Gastroesophageal sphincter (tissue), 4 donors: ENCODE data around the gene PSMA3. TPM values are rescaled to one million over a fixed set of nuclear protein-coding genes. Genes with fewer than 3 reads are reported as not detected.

Experiments
- ATAC-seq: fragments of 150-250 bp; one replicate; pipeline ENCODE4 v1.9.1; 2016; ENCODE audit warnings: mild to moderate bottlenecking, moderate library complexity
- H3K27ac ChIP-seq, 4 donors: fragments of 200-600 bp; sonication (generic) in 3 of 4; 1 replicate in 3 of 4; 2 replicates in 1 of 4; pipeline ENCODE4 v1.5.1; 2016 to 2019
- H3K27me3 ChIP-seq: fragments of 200-600 bp; sonication (generic); one replicate; pipeline ENCODE4 v1.5.1; 2019
- H3K36me3 ChIP-seq, 2 donors: fragments of 200-600 bp; sonication (generic); one replicate each; pipeline ENCODE4 v1.5.1; 2019; ENCODE audit warnings: control low read depth in 1 of 2
- H3K4me1 ChIP-seq, 3 donors: fragments of 200-600 bp; sonication (generic); 1 replicate in 2 of 3; 2 replicates in 1 of 3; pipeline ENCODE4 v1.5.1; 2016 to 2019; ENCODE audit warnings: control low read depth in 2 of 3
- H3K4me3 ChIP-seq, 2 donors: fragments of 200-600 bp; sonication (generic); one replicate each; pipeline ENCODE4 v1.5.1; 2019; ENCODE audit warnings: mild to moderate bottlenecking in 1 of 2, moderate library complexity in 1 of 2
- H3K9me3 ChIP-seq, 3 donors: fragments of 200-600 bp; sonication (generic); one replicate each; pipeline ENCODE4 v1.5.1; 2017 to 2019; ENCODE audit warnings: control low read depth in 2 of 3
- CTCF ChIP-seq, 4 experiments: fragments of 200-600 bp in 2 of 4; fragments of 450-650 bp in 2 of 4; sonication (generic) in 1 of 4; IDR thresholded peaks; one replicate each; pipeline ENCODE4 v1.5.1; 2017 to 2019; ENCODE audit warnings: antibody characterized with exemption in 4 of 4, mild to moderate bottlenecking in 2 of 4, moderate library complexity in 2 of 4
- EP300 ChIP-seq: sonication (generic); formaldehyde crosslinking; IDR thresholded peaks from one replicate; pipeline ENCODE4 v1.6.1; 2017; ENCODE audit warnings: antibody characterized with exemption, mild to moderate bottlenecking
- POLR2A ChIP-seq, 2 donors: fragments of 450-650 bp; IDR thresholded peaks; one replicate each; pipeline ENCODE4 v1.6.1; 2017; ENCODE audit warnings: antibody characterized with exemption in 2 of 2, mild to moderate bottlenecking in 2 of 2, moderate library complexity in 1 of 2
- POLR2AphosphoS5 ChIP-seq: sonication (generic); formaldehyde crosslinking; IDR thresholded peaks from one replicate; pipeline ENCODE4 v1.6.1; 2017; ENCODE audit warnings: antibody characterized with exemption
- WGBS, 2 donors: methylation state at CpG; one replicate each; pipeline ENCODE4 v1.1.5; 2018; ENCODE audit warnings: low coverage in 1 of 2; 5-methylcytosine and 5-hydroxymethylcytosine counted together
- small RNA-seq, 4 donors: library from RNA; depleted of rRNA; stranded (forward); fragments of <200 nt; gene quantifications; one replicate each; pipeline ENCODE3, GENCODE V24; 2016
- total RNA-seq, 4 donors: library from RNA; depleted of rRNA; stranded (reverse); fragments of >200 nt; gene quantifications; one replicate each; pipeline ENCODE4 v1.1.0, GENCODE V29; 2016

PSMA3 gene
- total RNA-seq, 4 donors from 2014 or later = 88.4 to 106 (median 96.7) TPM

DNA sequence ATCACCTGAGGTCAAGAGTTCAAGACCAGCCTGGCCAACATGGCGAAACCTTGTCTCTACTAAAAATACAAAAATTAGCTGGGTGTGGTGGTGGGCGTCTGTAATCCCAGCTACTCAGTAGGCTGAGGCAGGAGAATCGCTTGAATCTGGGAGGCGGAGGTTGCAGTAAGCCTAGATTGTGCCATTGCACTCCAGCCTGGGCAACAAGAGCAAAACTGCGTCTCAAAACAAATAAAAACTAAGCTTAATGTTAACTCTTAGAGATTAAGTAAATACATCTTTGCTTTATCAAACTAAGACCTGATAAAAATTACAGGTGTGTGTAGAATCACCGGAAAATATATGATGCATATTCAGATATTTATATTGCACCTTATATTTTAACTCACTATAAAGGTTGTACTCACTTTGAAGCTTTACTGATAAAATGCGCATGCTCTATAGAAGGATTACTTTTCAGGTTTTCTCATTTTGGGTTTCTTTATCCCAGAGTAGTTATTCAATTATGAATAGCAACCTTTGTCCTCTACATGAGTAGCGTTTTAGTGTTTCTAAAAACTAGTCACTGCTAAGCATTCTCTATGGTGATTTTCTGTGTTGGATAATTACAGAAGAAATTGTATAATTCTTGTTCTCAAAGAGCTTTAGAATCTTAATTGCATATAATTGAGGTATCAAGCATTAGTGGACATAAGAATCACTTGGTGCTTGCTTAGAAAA is 63.1 kb downstream of the PSMA3 start:
- 88 to 91% methylated on average over 6 to 7 of the region's 8 CpGs for WGBS, 2 donors
- Histone ChIP-seq H3K27ac (no peak overlapping the region), H3K9me3 (no peaks in the 10 kb centered on the region), H3K27me3 (no peaks in the 10 kb centered on the region), H3K4me1 (peaks cover 0 to under 1% (median 0%) of the 10 kb centered on the region in 3 donors), H3K36me3 (peaks cover 0 to 79% of the 10 kb centered on the region in 2 donors), H3K4me3 (no peak overlapping the region)
- TF ChIP-seq POLR2AphosphoS5 (no peak), CTCF (IDR thresholded peaks at IDR 0.05) (no peak), EP300 (no peak), POLR2A (IDR thresholded peaks at IDR 0.05) (no peak)
- no peak for ATAC-seq

DNA sequence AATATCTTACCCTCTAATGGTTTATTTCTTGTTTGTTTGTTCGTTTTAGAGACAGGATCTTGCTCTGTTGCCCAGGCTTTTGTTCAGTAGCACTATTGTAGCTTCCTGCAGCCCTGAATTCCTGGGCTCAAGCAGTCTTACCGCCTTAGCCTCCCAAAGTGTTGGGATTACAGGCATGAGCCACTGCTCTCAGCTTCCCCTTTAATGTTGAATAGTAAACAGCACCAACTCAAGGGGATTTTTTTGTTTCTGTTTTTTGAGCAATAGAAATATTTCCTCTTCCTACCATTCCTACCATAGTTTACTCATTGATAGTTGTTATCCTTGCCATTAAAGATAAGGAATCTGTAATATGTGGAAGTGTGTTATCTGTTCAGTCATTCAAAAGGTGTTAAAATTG is 64.4 kb downstream of the PSMA3 start:
- no peak for ATAC-seq
- Histone ChIP-seq H3K36me3 (peaks cover 0 to 78% of the 10 kb centered on the region in 2 donors), H3K4me3 (no peak overlapping the region), H3K27me3 (no peaks in the 10 kb centered on the region), H3K4me1 (no peaks in the 10 kb centered on the region), H3K9me3 (no peaks in the 10 kb centered on the region), H3K27ac (no peak overlapping the region)
- 77 to 100% methylated on average over 1 to 2 of the region's 2 CpGs for WGBS, 2 donors
- TF ChIP-seq CTCF (IDR thresholded peaks at IDR 0.05) = no peak
- no peak for TF ChIP-seq POLR2A (IDR thresholded peaks at IDR 0.05)
- TF ChIP-seq EP300 = no peak
- TF ChIP-seq POLR2AphosphoS5 = no peak

DNA sequence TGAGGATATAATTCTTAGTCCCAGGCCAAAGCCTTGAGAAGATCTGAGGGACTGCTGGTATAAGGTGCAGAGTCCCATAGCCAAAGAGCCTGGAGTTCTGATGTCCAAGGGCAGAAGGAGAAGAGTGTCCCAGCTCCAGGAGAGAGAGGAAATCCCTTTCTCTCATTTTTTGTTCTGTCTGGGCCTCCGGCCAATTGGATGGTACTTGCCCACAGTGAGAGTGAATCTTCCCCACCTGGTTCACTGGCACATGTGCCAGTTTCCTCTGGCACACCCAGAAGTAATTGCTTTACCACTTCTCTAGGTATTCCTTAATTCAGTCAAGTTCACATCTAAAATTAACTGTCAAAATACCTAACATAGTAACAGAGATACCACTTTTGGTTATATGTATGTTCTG is 69.1 kb downstream of the PSMA3 start:
- Histone ChIP-seq H3K27me3 (no peaks in the 10 kb centered on the region), H3K9me3 (no peaks in the 10 kb centered on the region), H3K4me1 (no peaks in the 10 kb centered on the region), H3K4me3 (no peak overlapping the region), H3K27ac (no peak overlapping the region), H3K36me3 (peaks cover 0 to 74% of the 10 kb centered on the region in 2 donors)
- TF ChIP-seq EP300 = no peak
- TF ChIP-seq CTCF (IDR thresholded peaks at IDR 0.05) = no peak
- no peak for TF ChIP-seq POLR2A (IDR thresholded peaks at IDR 0.05)
- no peak for TF ChIP-seq POLR2AphosphoS5
- 93 to 100% methylated on average over 1 of the region's 1 CpG for WGBS, 2 donors
- no peak for ATAC-seq

DNA sequence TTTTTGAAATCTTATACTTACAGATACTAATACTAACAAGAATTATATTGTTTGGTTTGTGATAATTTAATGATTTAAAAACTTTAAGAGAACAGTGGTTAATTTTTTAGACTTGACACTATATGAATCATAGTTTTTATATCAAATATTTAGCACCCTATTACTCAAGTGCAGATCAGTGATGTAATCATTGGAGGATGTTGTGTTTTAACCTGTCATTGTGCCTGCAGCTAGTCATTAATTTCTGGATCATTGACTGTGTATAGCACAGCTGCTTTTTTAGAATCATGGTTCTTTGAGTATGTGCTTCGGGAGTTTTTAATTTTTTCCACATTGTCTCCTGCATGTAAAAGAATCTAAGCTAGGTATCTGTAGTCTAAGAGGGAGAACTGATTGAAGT is 71.0 kb downstream of the PSMA3 start:
- H3K4me1 ChIP-seq = no peaks in the 10 kb centered on the region
- no peak overlapping the region for H3K27ac ChIP-seq
- no peak for TF ChIP-seq EP300
- TF ChIP-seq POLR2A (IDR thresholded peaks at IDR 0.05) = no peak
- TF ChIP-seq CTCF (IDR thresholded peaks at IDR 0.05) = no peak
- TF ChIP-seq POLR2AphosphoS5 = no peak
- no peak for ATAC-seq
- no peak overlapping the region for H3K4me3 ChIP-seq
- H3K27me3 ChIP-seq = no peaks in the 10 kb centered on the region
- no peaks in the 10 kb centered on the region for H3K9me3 ChIP-seq
- H3K36me3 ChIP-seq = peaks cover 0 to 76% of the 10 kb centered on the region in 2 donors
- 82 to 93% methylated on average over 1 of the region's 1 CpG for WGBS, 2 donors

Small RNAs within 50 kb of the gene (small RNA-seq; reads per million reads assigned to genes)
- gene RNU6-341P = 0 reads per million in 4 donors

Other genes with a start within 250 kb of the PSMA3 start
- gene ARMH4, start 92.6 kb upstream of the PSMA3 start, total RNA-seq = 10 to 100 TPM in 1 of 4 donors, 1 to 10 TPM in 3; 4.6 to 11.8 (median 6.8) TPM
- 100 to 1,000 TPM in 1 of 4 donors, 10 to 100 TPM in 3; 45.1 to 149 (median 87.9) TPM for gene ACTR10, start 44.7 kb upstream of the PSMA3 start, total RNA-seq
- 10 to 100 TPM; 12.8 to 31.1 (median 18.8) TPM for gene ARID4A, start 53.7 kb downstream of the PSMA3 start, total RNA-seq
- not detected for gene TOMM20L, start 151.1 kb downstream of the PSMA3 start, total RNA-seq
- 100 to 1,000 TPM in 1 of 4 donors, 10 to 100 TPM in 3; 36.8 to 141 (median 49.4) TPM for gene TIMM9, start 182.7 kb downstream of the PSMA3 start, total RNA-seq
- 10 to 100 TPM; 11.6 to 22.4 (median 18.0) TPM for gene KIAA0586, start 182.9 kb downstream of the PSMA3 start, total RNA-seq